GM21447 (cell line): ENCODE measurements around the gene CENPO.
"Not testable (repeated sequence)": the region's sequence is repeated elsewhere in the genome, so short reads cannot be mapped to it uniquely, and the experiment has no call there.

Experiments used
- ATAC-seq: cut with Tn5 transposase; IDR thresholded peaks from one replicate; pipeline ENCODE4 v1.9.1; 2021; ENCODE audit not compliant: unreplicated experiment

CENPO gene

GRCh38 chr2:24787532-24787931 lies 5.7 kb upstream of the CENPO start:
- no peak for ATAC-seq

GRCh38 chr2:24788816-24789215 lies 4.4 kb upstream of the CENPO start:
- ATAC-seq = no peak

- ATAC-seq = no peak
Observed at GRCh38 chr2:24791452-24791851, 1.8 kb upstream of the CENPO start.

- no peak for ATAC-seq
Observed at GRCh38 chr2:24792542-24792873, 717 bp upstream of the CENPO start.

GRCh38 chr2:24793761-24794435 lies 673 bp downstream of the CENPO start:
- no peak for ATAC-seq

- ATAC-seq = no peak
Observed at GRCh38 chr2:24797644-24798043, 4.4 kb downstream of the CENPO start.

- ATAC-seq = not testable (repeated sequence)
Observed at GRCh38 chr2:24800487-24800886, 7.3 kb downstream of the CENPO start.

- not testable (repeated sequence) for ATAC-seq
Observed at GRCh38 chr2:24805811-24806660, 12.8 kb downstream of the CENPO start.

GRCh38 chr2:24806661-24807036 lies 13.4 kb downstream of the CENPO start:
- ATAC-seq = no peak

GRCh38 chr2:24809316-24810007 lies 16.2 kb downstream of the CENPO start:
- no peak for ATAC-seq

- ATAC-seq = no peak
Observed at GRCh38 chr2:24813691-24814137, 20.5 kb downstream of the CENPO start.

GRCh38 chr2:24814516-24814915 lies 21.3 kb downstream of the CENPO start:
- ATAC-seq = no peak

- no peak for ATAC-seq
Observed at GRCh38 chr2:24815171-24815570, 21.9 kb downstream of the CENPO start.

- ATAC-seq = no peak
Observed at GRCh38 chr2:24816404-24816803, 23.2 kb downstream of the CENPO start.

- no peak for ATAC-seq
Observed at GRCh38 chr2:24816884-24817283, 23.7 kb downstream of the CENPO start.

- ATAC-seq = no peak
Observed at GRCh38 chr2:24818721-24819167, 25.5 kb downstream of the CENPO start.

GRCh38 chr2:24819442-24820174 lies 26.4 kb downstream of the CENPO start:
- ATAC-seq = no peak

GRCh38 chr2:24820175-24820513 lies 26.9 kb downstream of the CENPO start:
- ATAC-seq = no peak

- no peak for ATAC-seq
Observed at GRCh38 chr2:24820598-24821432, 27.6 kb downstream of the CENPO start.

- no peak for ATAC-seq
Observed at GRCh38 chr2:24821433-24821891, 28.2 kb downstream of the CENPO start.
